ENCODE data around the gene INO80C.
"Not testable (repeated sequence)": the region's sequence is repeated elsewhere in the genome, so short reads cannot be mapped to it uniquely, and the experiment has no call there.

INO80C gene

GRCh38 chr18:35497027-35497369, 762 bp downstream of the INO80C start:
- Histone ChIP-seq H3K9ac (ENCODE audit: low read length) (peak overlapping the region; percentile 95), H3K27me3 (replicated peaks; ENCODE audit: control insufficient read depth, insufficient read depth, low read length) (no peaks in the 10 kb centered on the region), H3K4me1 (ENCODE audit: control insufficient read depth, insufficient read depth, low read length) (peaks cover 15% of the 10 kb centered on the region), H3K36me3 (ENCODE audit: control insufficient read depth, insufficient read depth, low read length, severe bottlenecking) (no peaks in the 10 kb centered on the region), H3K4me3 (ENCODE audit: low read length) (peak overlapping the region; percentile 87), H3K9me3 (ENCODE audit: control insufficient read depth, low read length) (no peaks in the 10 kb centered on the region)
- DNase-seq (ENCODE audit: low read depth) = peak; percentile 64

GRCh38 chr18:35495536-35496314, 2.0 kb downstream of the INO80C start:
- DNase-seq (ENCODE audit: low read depth) = peak; percentile 19
- no peaks in the 10 kb centered on the region for H3K27me3 ChIP-seq (replicated peaks; ENCODE audit: control insufficient read depth, insufficient read depth, low read length)
- H3K4me3 ChIP-seq (ENCODE audit: low read length) = no peak overlapping the region
- peaks cover 15% of the 10 kb centered on the region for H3K4me1 ChIP-seq (ENCODE audit: control insufficient read depth, insufficient read depth, low read length)
- H3K9me3 ChIP-seq (ENCODE audit: control insufficient read depth, low read length) = no peaks in the 10 kb centered on the region
- H3K9ac ChIP-seq (ENCODE audit: low read length) = no peak overlapping the region
- no peaks in the 10 kb centered on the region for H3K36me3 ChIP-seq (ENCODE audit: control insufficient read depth, insufficient read depth, low read length, severe bottlenecking)

GRCh38 chr18:35494251-35495220, 3.2 kb downstream of the INO80C start:
- no peaks in the 10 kb centered on the region for H3K9me3 ChIP-seq (ENCODE audit: control insufficient read depth, low read length)
- no peak overlapping the region for H3K9ac ChIP-seq (ENCODE audit: low read length)
- no peaks in the 10 kb centered on the region for H3K36me3 ChIP-seq (ENCODE audit: control insufficient read depth, insufficient read depth, low read length, severe bottlenecking)
- H3K4me3 ChIP-seq (ENCODE audit: low read length) = no peak overlapping the region
- H3K27me3 ChIP-seq (replicated peaks; ENCODE audit: control insufficient read depth, insufficient read depth, low read length) = no peaks in the 10 kb centered on the region
- DNase-seq (ENCODE audit: low read depth) = no peak
- H3K4me1 ChIP-seq (ENCODE audit: control insufficient read depth, insufficient read depth, low read length) = peaks cover 15% of the 10 kb centered on the region

GRCh38 chr18:35491700-35492077, 6.1 kb downstream of the INO80C start:
- Histone ChIP-seq H3K4me1 (ENCODE audit: control insufficient read depth, insufficient read depth, low read length) (peaks cover 7% of the 10 kb centered on the region), H3K4me3 (ENCODE audit: low read length) (no peak overlapping the region), H3K9ac (ENCODE audit: low read length) (no peak overlapping the region), H3K27me3 (replicated peaks; ENCODE audit: control insufficient read depth, insufficient read depth, low read length) (no peaks in the 10 kb centered on the region), H3K9me3 (ENCODE audit: control insufficient read depth, low read length) (no peaks in the 10 kb centered on the region), H3K36me3 (ENCODE audit: control insufficient read depth, insufficient read depth, low read length, severe bottlenecking) (no peaks in the 10 kb centered on the region)
- DNase-seq (ENCODE audit: low read depth) = no peak

GRCh38 chr18:35490894-35491699, 6.7 kb downstream of the INO80C start:
- Histone ChIP-seq H3K9ac (ENCODE audit: low read length) (no peak overlapping the region), H3K9me3 (ENCODE audit: control insufficient read depth, low read length) (no peaks in the 10 kb centered on the region), H3K36me3 (ENCODE audit: control insufficient read depth, insufficient read depth, low read length, severe bottlenecking) (no peaks in the 10 kb centered on the region), H3K4me3 (ENCODE audit: low read length) (no peak overlapping the region), H3K27me3 (replicated peaks; ENCODE audit: control insufficient read depth, insufficient read depth, low read length) (no peaks in the 10 kb centered on the region), H3K4me1 (ENCODE audit: control insufficient read depth, insufficient read depth, low read length) (peaks cover under 1% of the 10 kb centered on the region)
- no peak for DNase-seq (ENCODE audit: low read depth)

GRCh38 chr18:35489913-35490490, 7.8 kb downstream of the INO80C start:
- Histone ChIP-seq H3K4me3 (ENCODE audit: low read length) (no peak overlapping the region), H3K9ac (ENCODE audit: low read length) (no peak overlapping the region), H3K4me1 (ENCODE audit: control insufficient read depth, insufficient read depth, low read length) (no peaks in the 10 kb centered on the region), H3K9me3 (ENCODE audit: control insufficient read depth, low read length) (no peaks in the 10 kb centered on the region), H3K27me3 (replicated peaks; ENCODE audit: control insufficient read depth, insufficient read depth, low read length) (no peaks in the 10 kb centered on the region), H3K36me3 (ENCODE audit: control insufficient read depth, insufficient read depth, low read length, severe bottlenecking) (no peaks in the 10 kb centered on the region)
- no peak for DNase-seq (ENCODE audit: low read depth)

- not testable (repeated sequence) for H3K9ac ChIP-seq (ENCODE audit: low read length); H3K4me3 ChIP-seq (ENCODE audit: low read length); H3K36me3 ChIP-seq (ENCODE audit: control insufficient read depth, insufficient read depth, low read length, severe bottlenecking); H3K27me3 ChIP-seq (replicated peaks; ENCODE audit: control insufficient read depth, insufficient read depth, low read length); H3K9me3 ChIP-seq (ENCODE audit: control insufficient read depth, low read length); DNase-seq (ENCODE audit: low read depth); H3K4me1 ChIP-seq (ENCODE audit: control insufficient read depth, insufficient read depth, low read length)
Observed at GRCh38 chr18:35489281-35489680, 8.5 kb downstream of the INO80C start.

GRCh38 chr18:35488396-35488795, 9.4 kb downstream of the INO80C start:
- H3K9me3 ChIP-seq (ENCODE audit: control insufficient read depth, low read length); H3K4me3 ChIP-seq (ENCODE audit: low read length); DNase-seq (ENCODE audit: low read depth); H3K27me3 ChIP-seq (replicated peaks; ENCODE audit: control insufficient read depth, insufficient read depth, low read length); H3K4me1 ChIP-seq (ENCODE audit: control insufficient read depth, insufficient read depth, low read length); H3K9ac ChIP-seq (ENCODE audit: low read length); H3K36me3 ChIP-seq (ENCODE audit: control insufficient read depth, insufficient read depth, low read length, severe bottlenecking): not testable (repeated sequence)

GRCh38 chr18:35487525-35487924, 10.2 kb downstream of the INO80C start:
- not testable (repeated sequence) for H3K9ac ChIP-seq (ENCODE audit: low read length); H3K4me1 ChIP-seq (ENCODE audit: control insufficient read depth, insufficient read depth, low read length); H3K4me3 ChIP-seq (ENCODE audit: low read length); DNase-seq (ENCODE audit: low read depth); H3K9me3 ChIP-seq (ENCODE audit: control insufficient read depth, low read length); H3K36me3 ChIP-seq (ENCODE audit: control insufficient read depth, insufficient read depth, low read length, severe bottlenecking); H3K27me3 ChIP-seq (replicated peaks; ENCODE audit: control insufficient read depth, insufficient read depth, low read length)

- Histone ChIP-seq H3K9me3 (ENCODE audit: control insufficient read depth, low read length) (no peaks in the 10 kb centered on the region), H3K9ac (ENCODE audit: low read length) (no peak overlapping the region), H3K4me3 (ENCODE audit: low read length) (no peak overlapping the region), H3K4me1 (ENCODE audit: control insufficient read depth, insufficient read depth, low read length) (no peaks in the 10 kb centered on the region), H3K27me3 (replicated peaks; ENCODE audit: control insufficient read depth, insufficient read depth, low read length) (no peaks in the 10 kb centered on the region), H3K36me3 (ENCODE audit: control insufficient read depth, insufficient read depth, low read length, severe bottlenecking) (no peaks in the 10 kb centered on the region)
- no peak for DNase-seq (ENCODE audit: low read depth)
Observed at GRCh38 chr18:35485852-35486251, 11.9 kb downstream of the INO80C start.

GRCh38 chr18:35484034-35484433, 13.7 kb downstream of the INO80C start:
- H3K27me3 ChIP-seq (replicated peaks; ENCODE audit: control insufficient read depth, insufficient read depth, low read length) = no peaks in the 10 kb centered on the region
- no peak overlapping the region for H3K4me3 ChIP-seq (ENCODE audit: low read length)
- peaks cover 3% of the 10 kb centered on the region for H3K4me1 ChIP-seq (ENCODE audit: control insufficient read depth, insufficient read depth, low read length)

More at GRCh38 chr18:35484034-35484433, 13.7 kb downstream of the INO80C start:
- Histone ChIP-seq H3K9ac (ENCODE audit: low read length) (no peak overlapping the region), H3K9me3 (ENCODE audit: control insufficient read depth, low read length) (no peaks in the 10 kb centered on the region), H3K36me3 (ENCODE audit: control insufficient read depth, insufficient read depth, low read length, severe bottlenecking) (no peaks in the 10 kb centered on the region)
- no peak for DNase-seq (ENCODE audit: low read depth)

Data from adipocyte (in vitro differentiated cells).